T1000 (cell line): ENCODE measurements around the gene SPIRE1.

Source experiments
- DNase-seq: peaks from one replicate; lab custom pipeline; 2025; ENCODE audit warnings: mixed read lengths; lab: John Stamatoyannopoulos, UW

The SPIRE1 gene

DNA sequence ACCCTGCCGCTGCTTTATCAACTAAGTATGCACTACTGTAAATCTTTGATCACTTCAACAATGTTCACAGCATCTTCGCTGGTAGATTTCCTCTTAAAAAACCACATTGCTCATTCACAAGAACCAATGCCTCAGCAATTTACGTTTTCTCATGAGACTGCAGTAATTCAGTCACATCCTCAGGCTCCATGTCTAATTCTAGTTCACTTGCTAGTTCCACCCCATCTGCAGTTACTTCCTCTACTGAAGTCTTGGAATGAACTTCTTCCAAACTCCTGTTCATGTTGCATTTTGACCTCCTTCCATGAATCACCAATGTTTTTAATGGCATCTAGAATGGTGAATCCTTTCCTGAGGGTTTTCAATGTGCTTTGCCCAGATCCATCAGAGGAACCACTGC is 214.4 kb downstream of the SPIRE1 start:
- DNase-seq: no peak

- no peak for DNase-seq
Observed at GRCh38 chr18:12442946-12443345, 215.0 kb downstream of the SPIRE1 start.

DNA sequence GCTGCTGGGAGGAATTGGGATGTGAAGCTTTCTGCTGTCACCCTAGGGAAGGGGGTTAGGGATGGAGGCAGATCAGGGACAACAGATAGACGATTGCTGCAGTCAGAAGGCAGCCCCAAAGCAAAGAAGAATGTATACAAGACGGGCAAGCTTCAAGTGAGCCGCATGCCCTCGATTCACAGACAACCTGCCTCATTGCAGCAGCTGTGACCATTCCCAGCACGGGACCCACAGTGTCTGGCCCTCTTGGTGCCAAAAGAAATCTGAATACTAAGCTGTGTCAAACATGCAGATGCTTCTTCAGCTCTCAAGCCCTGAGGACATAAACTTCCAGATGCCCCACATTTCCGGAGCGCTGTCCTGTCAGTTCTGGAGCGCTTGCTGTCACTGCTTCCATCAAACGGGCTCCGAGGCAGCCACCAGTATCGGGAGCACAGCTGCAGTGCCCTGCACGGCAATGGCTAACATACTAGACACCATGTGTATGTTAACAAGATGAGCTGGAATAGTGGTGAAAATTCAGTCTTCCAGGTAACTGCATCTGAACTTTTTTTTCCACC is 216.4 kb downstream of the SPIRE1 start:
- DNase-seq: no peak

GRCh38 chr18:12438257-12438656 is 219.7 kb downstream of the SPIRE1 start:
- no peak for DNase-seq

DNA sequence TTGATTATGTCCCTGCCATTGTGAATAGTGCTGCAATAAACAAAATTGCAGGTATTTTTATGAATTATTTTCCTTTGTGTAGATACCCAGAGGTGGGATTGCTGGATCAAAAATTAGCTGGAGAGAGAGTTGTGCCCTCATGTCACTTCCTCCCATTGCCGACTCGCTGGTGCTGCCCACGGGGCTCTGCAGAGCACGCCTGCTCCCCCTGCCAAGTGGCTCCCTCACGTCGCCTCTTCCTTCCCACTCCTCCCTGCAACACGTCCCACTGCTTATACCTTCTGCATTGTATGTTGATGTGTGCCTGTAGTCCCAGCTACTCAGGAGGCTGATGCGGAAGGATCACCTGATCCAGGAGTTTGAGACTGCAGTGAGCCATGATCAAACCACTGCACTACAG is 222.0 kb downstream of the SPIRE1 start:
- DNase-seq: no peak

DNA sequence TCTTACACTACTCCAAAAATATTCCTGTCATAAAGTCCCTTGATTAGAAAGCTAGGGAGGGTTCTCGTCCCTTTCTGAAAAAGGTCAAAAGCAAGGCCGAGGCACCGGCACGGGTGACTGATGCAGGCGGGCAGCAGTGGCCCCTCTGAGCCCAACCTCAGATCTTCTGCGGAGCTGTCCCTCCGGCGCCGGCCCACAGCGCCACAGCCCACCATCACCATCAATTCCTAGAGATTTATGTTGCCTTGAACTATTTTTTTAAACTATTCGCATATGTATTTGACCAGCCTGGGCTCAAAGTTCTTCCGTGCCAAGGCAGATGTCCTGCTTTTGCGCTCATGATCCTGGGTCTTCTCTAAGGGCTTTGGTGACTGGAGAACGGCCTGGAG is 223.4 kb downstream of the SPIRE1 start:
- no peak for DNase-seq

GRCh38 chr18:12433829-12434540 is 223.9 kb downstream of the SPIRE1 start:
- DNase-seq: no peak

DNA sequence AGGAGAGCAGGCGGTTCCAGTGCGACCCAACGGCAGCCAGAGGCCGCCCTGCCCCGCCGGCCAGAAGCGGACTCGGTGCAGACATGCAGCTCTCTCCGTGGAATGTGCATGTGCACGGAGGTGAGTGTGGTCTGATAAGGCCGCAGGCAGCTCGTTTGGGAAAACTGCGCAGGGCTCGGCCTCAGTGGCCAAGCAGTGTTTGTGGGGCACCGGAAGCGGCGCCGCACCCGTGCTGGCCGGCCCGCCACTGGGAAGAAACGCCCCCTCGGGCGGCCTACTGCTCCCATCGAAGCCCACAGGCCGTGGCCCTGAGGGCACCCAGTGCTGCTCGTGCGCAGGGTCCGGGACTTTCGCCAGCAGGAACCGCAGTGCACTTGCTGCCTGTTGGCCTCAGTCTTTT is 225.0 kb downstream of the SPIRE1 start:
- DNase-seq: no peak

DNA sequence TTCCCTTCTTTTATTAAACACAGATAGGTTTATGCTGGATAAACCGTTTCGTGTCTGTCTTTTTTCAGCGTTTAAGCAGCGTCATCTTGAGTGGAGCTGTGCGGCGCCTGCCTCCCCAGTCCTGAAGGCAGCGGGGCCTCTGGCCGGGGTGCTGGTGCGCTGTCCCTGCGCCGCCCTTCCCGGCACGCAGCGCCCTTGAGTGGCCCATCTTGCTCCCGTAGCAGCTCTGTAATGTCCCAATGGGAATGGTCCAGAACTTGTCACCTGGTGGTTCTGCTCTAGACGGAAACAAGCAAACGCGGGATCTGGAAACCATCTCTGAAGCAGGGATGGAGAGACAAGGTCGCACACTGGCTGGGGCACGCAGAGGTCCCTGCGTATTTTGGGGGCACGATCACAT is 225.7 kb downstream of the SPIRE1 start:
- DNase-seq: no peak

DNA sequence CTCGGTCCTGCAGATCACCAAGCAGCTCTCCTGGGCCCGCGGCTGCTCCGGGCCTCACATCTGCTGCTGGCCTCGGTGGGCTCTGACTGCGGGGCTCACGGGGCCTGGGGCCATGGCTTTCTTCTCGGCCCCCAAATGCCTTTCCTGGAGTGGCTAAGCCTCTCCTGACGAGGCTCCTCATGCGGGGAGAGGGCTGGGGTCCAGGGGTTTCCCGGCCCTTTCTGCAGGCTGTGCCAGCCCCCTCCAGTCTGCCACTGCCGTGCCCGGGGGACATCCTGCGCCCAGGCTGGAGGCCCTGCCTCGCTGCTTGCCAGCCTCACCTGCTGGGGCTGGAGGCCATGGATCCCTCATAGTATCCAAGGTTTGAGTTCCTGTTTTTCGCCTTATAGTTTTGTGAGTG is 226.3 kb downstream of the SPIRE1 start:
- no peak for DNase-seq

DNA sequence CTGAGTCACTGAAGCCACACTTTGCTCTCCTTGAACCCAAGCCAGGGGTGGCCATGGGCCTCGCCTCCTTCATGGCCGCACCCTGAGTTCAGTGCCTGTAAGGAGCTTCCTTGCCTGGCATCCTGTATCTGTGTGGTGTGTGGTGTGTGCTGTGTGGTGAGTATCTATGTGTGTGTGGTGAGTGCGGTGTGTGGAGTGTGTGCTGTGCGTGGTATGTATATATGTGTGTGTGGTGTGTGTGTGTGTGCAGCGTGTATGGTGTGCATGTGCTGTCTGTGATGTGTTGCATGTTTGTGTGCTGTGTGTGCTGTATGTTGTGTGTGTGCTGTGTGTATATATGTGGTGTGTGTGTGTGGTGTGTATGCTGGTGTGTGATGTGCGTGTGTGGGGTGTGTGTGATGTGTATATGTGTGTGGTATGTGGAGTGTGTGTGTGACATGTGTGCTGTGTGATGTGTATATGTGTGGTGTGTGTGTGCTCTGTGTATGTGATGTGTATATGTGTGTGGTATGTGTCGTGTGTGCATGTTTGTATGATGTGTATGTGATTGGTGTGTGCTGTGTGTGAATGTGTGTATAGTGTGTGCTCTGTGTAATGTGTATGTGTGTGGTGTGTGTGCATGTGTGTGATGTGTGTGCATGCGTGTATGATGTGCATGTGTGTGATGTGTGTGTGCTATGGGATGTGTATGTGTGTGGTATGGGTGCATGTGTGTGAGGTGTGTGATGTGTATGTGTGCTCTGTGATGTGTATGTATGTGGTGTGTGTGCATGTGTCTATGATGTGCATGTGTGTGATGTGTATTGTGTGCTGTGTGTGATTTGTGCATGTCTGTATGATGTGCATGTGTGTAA is 227.5 kb downstream of the SPIRE1 start:
- DNase-seq: no peak

- no peak for DNase-seq
Observed at GRCh38 chr18:12429556-12429955, 228.4 kb downstream of the SPIRE1 start.

GRCh38 chr18:12428923-12429322 is 229.0 kb downstream of the SPIRE1 start:
- no peak for DNase-seq

DNA sequence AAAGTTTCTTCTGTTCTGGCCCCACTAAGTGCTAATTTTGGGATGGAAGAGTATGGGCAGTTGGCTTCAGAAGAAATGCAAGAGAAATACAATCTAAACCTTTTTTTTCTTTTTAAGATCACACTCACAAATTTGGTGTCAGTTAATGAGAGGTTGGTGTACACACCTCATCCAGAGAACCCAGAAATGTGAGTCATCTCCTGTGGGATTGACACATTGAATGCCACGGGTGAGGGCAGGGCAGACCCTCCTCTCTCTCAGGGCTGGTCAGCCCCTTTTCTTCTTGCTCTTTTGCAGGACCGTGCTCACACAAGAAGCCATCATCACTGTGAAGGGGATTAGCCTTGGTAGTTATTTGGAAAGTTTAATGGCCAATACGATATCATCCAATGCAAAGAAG is 231.0 kb downstream of the SPIRE1 start:
- DNase-seq: no peak

GRCh38 chr18:12424252-12424651 is 233.7 kb downstream of the SPIRE1 start:
- DNase-seq: no peak

- no peak for DNase-seq
Observed at GRCh38 chr18:12423820-12424219, 234.1 kb downstream of the SPIRE1 start.

GRCh38 chr18:12423393-12423792 is 234.5 kb downstream of the SPIRE1 start:
- DNase-seq: no peak

GRCh38 chr18:12422936-12423335 is 235.0 kb downstream of the SPIRE1 start:
- no peak for DNase-seq

DNA sequence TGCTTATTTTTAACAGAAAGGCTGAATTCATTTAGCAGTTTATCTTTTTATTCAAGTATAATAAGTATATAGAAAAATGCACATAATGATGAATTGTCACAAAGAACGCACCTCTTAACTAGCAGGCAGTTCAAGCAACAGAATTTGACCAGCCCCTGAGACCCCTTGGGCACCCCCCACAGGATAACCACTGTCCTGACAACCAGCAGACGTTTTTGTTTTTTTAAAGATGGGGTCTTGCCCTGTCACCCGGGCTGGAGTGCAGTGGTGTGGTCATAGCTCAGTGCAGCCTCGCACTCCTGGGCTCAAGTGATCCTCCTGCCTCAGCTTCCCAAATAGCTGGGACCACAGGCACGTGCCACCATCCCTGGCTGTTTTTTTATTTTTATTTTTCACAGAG is 236.2 kb downstream of the SPIRE1 start:
- no peak for DNase-seq

DNA sequence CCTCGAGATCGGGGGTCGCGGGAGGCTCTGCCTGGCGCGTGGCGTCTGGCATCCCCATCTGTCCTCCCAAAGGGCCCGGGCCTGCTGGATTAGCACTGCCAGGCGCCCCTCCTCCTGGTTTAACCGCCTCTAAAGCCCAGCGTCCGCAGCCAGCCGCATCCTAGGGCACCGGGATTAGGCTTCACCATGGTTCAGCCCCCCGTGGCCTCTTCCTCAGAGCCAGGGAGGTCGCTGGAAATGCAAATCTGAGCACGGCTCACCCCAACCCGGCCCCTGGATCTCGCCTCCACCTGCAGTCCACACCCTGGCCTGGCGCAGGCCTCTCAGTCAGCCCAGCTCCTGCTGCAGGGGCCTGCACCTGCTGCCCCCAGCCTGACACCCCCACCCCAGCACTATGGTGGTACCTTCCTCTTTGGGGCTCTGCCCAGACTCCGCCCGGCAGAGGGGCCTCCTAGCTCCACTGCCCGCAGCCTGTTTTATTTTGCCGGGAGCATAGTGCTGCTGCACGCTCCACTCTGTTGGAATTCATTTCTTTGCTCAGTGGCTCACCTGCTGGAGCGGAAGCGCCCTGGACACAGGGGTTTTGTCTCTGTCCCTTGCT is 237.0 kb downstream of the SPIRE1 start:
- DNase-seq: no peak

GRCh38 chr18:12417687-12418086 is 240.2 kb downstream of the SPIRE1 start:
- no peak for DNase-seq

DNA sequence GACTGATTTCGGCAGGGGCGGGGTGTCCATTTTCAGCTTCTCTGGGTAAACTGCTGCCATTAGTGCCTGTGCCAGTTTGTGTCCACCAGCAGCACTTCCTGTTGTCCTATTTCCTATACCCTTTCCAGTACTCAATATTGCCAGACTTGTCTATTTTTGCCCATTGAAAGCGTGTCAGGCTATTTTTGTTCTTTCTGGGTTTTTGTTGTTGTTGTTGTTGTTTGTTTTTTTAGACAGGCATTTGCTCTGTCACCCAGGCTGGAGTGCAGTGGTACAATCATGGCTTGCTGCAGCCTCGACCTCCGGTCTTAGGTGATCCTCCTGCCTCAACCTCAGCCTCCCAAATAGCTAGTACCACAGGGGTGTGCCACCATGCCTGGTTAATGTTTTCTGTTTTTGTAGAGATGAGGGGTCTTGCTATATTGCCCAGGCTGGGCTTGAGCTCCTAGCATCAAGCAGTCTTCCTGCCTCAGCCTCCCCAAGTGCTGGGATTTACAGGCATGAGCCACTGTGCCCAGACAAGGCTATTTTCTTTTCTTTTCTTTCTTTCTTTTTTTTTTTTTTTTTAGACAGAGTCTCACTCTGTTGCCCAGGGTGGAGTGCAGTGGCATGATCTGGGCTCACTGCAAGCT is 241.7 kb downstream of the SPIRE1 start:
- DNase-seq: no peak
